AG09309 (cell line): ENCODE data around the gene PDE4D.

ENCODE experiments used
- DNase-seq: peaks from one replicate; pipeline ENCODE4 v3.0.0-alpha.2; 2010; ENCODE audit warnings: low read depth
- H3K4me3 ChIP-seq: 2 replicates; pipeline ENCODE4 v1.5.1; 2011; ENCODE audit warnings: mild to moderate bottlenecking, low read depth, low read length, moderate library complexity; ENCODE audit not compliant: control insufficient read depth
- TF ChIP-seq, protein P1 (sequence below): IDR thresholded peaks from 2 replicates; pipeline ENCODE4 v1.5.1; 2011; ENCODE audit warnings: mild to moderate bottlenecking, low read depth, low read length, inconsistent platforms; ENCODE audit not compliant: insufficient read depth, control insufficient read depth; ENCODE audit errors: missing control alignments

Gene PDE4D

DNA sequence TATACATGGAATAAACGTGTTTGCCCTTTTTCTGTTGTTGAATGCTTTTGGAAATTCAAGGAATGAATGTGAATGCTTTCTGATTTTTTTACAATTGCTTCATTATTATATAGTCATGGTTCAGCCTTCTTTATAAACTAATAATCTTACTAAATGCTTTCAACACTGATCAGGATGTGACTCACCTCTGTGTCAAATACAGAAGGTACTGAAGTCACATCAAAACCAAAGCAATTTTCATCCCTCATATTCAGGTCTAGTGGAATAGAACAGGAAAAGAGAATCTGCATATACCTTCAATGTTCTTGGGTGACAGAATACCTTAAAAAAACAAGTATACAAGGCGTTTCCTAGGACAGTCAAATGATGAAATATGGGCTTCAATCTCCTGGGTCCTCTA is 170.7 kb downstream of the PDE4D start:
- TF ChIP-seq, protein P1, sequence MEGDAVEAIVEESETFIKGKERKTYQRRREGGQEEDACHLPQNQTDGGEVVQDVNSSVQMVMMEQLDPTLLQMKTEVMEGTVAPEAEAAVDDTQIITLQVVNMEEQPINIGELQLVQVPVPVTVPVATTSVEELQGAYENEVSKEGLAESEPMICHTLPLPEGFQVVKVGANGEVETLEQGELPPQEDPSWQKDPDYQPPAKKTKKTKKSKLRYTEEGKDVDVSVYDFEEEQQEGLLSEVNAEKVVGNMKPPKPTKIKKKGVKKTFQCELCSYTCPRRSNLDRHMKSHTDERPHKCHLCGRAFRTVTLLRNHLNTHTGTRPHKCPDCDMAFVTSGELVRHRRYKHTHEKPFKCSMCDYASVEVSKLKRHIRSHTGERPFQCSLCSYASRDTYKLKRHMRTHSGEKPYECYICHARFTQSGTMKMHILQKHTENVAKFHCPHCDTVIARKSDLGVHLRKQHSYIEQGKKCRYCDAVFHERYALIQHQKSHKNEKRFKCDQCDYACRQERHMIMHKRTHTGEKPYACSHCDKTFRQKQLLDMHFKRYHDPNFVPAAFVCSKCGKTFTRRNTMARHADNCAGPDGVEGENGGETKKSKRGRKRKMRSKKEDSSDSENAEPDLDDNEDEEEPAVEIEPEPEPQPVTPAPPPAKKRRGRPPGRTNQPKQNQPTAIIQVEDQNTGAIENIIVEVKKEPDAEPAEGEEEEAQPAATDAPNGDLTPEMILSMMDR: no peak
- DNase-seq: no peak
- H3K4me3 ChIP-seq: no peak overlapping the region

DNA sequence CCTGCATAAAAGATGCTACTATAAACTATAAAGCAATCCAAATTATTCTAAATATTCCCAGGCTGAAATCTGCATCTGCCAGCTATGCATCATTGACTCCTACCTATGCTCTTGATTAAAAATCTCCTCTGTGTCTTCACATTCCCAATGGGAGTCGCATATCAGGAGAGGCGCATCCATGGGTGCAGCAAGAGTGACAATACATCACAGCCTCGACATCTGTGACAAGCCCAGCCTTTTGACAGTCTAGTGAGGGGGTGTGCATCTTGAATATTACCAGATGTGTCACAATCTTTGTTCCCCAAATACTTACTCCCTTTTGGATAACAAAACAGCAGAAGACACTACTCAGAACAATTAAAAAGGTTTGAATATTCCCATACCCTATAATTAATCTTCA is 171.8 kb downstream of the PDE4D start:
- TF ChIP-seq, protein P1: no peak
- DNase-seq: no peak
- H3K4me3 ChIP-seq: no peak overlapping the region

DNA sequence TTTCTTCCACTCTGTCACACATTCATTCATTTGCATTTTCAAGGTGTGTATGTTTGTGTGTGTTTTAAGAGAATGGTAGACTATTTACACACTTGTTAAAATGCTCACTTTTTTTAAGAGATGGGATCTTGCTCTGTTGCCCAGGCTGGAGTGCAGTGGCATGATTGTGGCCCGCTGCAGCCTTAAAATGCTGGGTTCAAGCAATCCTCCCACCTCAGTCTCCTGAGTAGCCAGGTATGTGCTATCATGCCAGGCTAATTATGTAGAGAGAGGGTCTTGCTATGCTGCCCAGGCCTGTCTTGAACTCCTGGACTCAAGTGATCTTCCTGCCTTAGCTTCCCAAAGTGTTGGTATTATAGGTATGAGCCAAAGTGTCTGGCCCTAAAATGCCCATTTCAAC is 173.5 kb downstream of the PDE4D start:
- TF ChIP-seq, protein P1: no peak

DNA sequence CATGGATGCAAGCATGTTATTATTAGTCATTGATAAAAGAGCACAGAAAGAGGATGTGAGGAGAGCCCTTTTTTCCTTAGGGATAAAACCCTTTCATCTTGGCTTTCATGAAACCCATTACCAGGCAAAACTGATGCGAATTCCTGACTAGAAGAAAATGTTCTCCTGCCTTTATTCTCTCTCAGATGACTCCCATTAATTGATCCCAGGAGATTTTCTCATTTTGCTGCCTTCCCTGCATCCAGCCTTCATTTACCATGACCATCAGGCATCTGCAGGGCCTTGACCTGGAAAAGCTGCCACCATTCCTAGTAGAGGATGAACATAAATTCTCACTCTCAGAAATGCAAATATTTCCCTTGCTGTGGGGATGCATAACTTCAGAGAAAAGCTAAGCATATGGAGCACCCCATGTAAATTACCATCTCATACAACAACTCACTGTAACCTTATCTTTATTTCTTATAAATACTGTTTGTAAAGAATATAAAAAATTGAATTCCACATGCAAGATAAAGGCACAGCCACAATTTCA is 176.5 kb downstream of the PDE4D start:
- DNase-seq: no peak
- TF ChIP-seq, protein P1: no peak
- H3K4me3 ChIP-seq: no peak overlapping the region

More for the DNA sequence above, 173.5 kb downstream of the PDE4D start:
- no peak overlapping the region for H3K4me3 ChIP-seq
- no peak for DNase-seq

DNA sequence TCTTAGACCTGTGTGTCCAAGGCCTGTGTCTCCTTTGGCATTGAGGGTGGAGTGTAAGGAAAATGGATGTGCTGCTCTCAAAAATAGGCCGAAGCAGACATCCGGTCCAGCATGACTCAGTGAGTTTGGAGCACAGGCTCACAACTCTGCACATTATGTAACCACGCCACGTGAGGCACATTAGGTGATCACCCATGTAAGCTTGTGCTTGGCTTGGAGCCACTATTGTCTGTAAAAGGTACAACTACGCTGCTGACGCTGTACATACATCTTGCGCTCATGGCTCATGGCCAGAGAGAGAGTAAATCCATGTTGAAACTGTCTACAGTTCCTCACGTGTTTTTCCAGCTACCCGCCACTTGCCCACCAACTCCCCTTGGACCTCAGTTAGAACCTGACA is 177.5 kb downstream of the PDE4D start:
- no peak for DNase-seq
- H3K4me3 ChIP-seq: no peak overlapping the region
- TF ChIP-seq, protein P1: no peak

DNA sequence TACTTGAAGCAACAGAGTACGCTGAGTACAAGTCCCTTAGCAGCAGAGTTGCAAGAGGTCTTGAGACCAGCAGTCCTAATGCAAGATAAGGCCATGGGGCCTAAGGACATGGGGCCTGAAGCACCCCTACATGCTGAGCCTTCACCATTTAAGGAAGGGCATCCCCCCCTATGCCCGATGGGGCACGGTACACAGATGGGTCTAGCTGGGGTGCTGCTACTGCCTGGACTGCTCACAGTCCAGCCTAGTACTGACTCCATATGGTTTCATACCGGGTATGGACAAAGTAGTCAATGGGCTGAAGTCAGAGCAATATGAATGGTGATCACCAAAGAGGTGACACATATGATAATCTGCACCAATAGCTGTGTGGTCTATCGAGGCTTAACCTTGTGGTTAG is 178.3 kb downstream of the PDE4D start:
- TF ChIP-seq, protein P1: no peak
- no peak for DNase-seq
- H3K4me3 ChIP-seq: no peak overlapping the region

DNA sequence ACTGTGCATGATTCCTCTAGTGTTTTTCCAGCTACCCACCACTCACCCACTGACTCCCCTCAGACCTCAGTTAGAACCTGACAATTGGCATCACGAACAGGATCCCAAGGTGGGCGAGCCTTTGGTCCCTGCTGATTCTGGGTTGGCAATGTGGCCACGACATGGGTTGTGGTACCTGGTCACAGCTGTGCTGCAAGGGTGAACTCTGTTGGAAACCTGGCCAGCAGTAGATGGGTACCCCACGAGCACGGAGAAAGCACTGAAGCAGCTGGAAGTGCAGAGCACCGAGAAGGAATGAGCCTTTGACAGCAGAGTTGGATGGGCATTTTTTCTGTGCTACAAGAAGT is 180.1 kb downstream of the PDE4D start:
- no peak for DNase-seq
- TF ChIP-seq, protein P1: no peak
- no peak overlapping the region for H3K4me3 ChIP-seq
